ENCODE data around the gene TMEM259. TPM values are rescaled to one million over a fixed set of nuclear protein-coding genes. Genes with fewer than 3 reads are reported as not detected.

The TMEM259 gene
- total and polyA plus RNA-seq, 9 of the 15 experiments (the other 6 are each of a cell fraction or from before 2014, with no cell fraction given), result 0.52 to 231 (median 63.6) TPM

GRCh38 chr19:970695-971094 is 50.2 kb downstream of the TMEM259 start (continued):
- no peak for TF ChIP-seq PBX2 (CRISPR knock-in tag; IDR thresholded peaks at IDR 0.05; ENCODE audit: low read depth)
- TF ChIP-seq PBX2 (tag; conservative IDR thresholded peaks at IDR 0.05; ENCODE audit: low read depth), result no peak
- no peak for TF ChIP-seq HNRNPUL1 (IDR thresholded peaks at IDR 0.05; ENCODE audit: low read length)
- 0 out of 2 replicates have a peak, but pooled peaks have one; percentile 16 for TF ChIP-seq EP300 (IDR thresholded peaks at IDR 0.05; ENCODE audit: low read length)
- TF ChIP-seq ZNF3 (CRISPR knock-in tag; IDR thresholded peaks at IDR 0.05), result no peak
- TF ChIP-seq ZNF12 (CRISPR knock-in tag; IDR thresholded peaks at IDR 0.05), result no peak
- TF ChIP-seq TSHZ1 (CRISPR knock-in tag; IDR thresholded peaks at IDR 0.05), result no peak
- TF ChIP-seq AFF1 (IDR thresholded peaks at IDR 0.05; ENCODE audit: low read depth in 1 of 2, partially characterized antibody in 2 of 2), result no peak
- TF ChIP-seq POLR2A (conservative IDR thresholded peaks at IDR 0.05), result no peak
- TF ChIP-seq HLTF (IDR thresholded peaks at IDR 0.05), result no peak
- no peak for TF ChIP-seq C11orf30 (IDR thresholded peaks at IDR 0.05; ENCODE audit: low read depth)
- no peak for TF ChIP-seq SRSF1 (IDR thresholded peaks at IDR 0.05; ENCODE audit: low read depth, low read length)
- TF ChIP-seq FOXA3 (CRISPR knock-in tag; conservative IDR thresholded peaks at IDR 0.05 in 1 of 2, IDR thresholded peaks at IDR 0.05 in 1 of 2), result no peak
- TF ChIP-seq ZNF586 (CRISPR knock-in tag; conservative IDR thresholded peaks at IDR 0.05), result no peak
- TF ChIP-seq SMAD4 (CRISPR knock-in tag; conservative IDR thresholded peaks at IDR 0.05), result 0 out of 2 replicates have a peak, but pooled peaks have one; percentile 34
- no peak for TF ChIP-seq ZNF717 (CRISPR knock-in tag; IDR thresholded peaks at IDR 0.05)
- no peak for TF ChIP-seq DEAF1 (CRISPR knock-in tag; IDR thresholded peaks at IDR 0.05)
- TF ChIP-seq ZFX (CRISPR knock-in tag; IDR thresholded peaks at IDR 0.05), result no peak
- TF ChIP-seq HMG20B (CRISPR knock-in tag; IDR thresholded peaks at IDR 0.05), result no peak
